NT2/D1 (cell line): Measurements from ENCODE around the gene ZFHX2.

Experiments
- SUZ12 ChIP-seq: IDR thresholded peaks from 2 replicates; pipeline ENCODE4 v1.6.1; 2011; ENCODE audit not compliant: insufficient read length, insufficient read depth; ENCODE audit errors: extremely low read depth
- YY1 ChIP-seq: IDR thresholded peaks from 2 replicates; pipeline ENCODE4 v1.6.1; 2011; ENCODE audit not compliant: insufficient read length, insufficient read depth
- ZNF274 ChIP-seq: IDR thresholded peaks from 2 replicates; pipeline ENCODE4 v1.6.1; 2011; ENCODE audit warnings: mild to moderate bottlenecking, low read depth, low read length

DNA sequence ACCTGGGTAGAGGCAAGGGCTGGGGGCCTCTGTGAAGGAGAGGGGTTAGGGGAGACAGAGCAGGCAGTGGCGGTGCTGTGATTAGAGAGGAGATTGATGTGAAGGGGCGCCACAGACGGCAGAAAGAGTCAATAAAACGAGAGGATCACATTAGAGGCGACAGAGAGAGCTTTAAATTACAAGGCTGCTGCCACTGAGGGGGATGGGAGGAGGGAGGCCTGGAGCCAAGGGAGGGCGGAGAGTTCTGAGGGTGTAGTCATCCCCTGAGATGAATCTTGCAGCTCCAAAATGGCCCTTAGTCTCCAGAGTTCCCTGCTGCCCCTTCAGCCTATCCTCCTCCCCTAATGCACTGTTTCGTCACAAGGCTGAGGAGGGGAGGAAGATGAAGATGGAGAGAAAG is 12.8 kb downstream of the ZFHX2 start:
- TF ChIP-seq YY1: no peak
- no peak for TF ChIP-seq SUZ12
- TF ChIP-seq ZNF274: no peak
